K562 (cell line): ENCODE measurements around the gene RDH5. TPM values are rescaled to one million over a fixed set of nuclear protein-coding genes. Genes with fewer than 3 reads are reported as not detected.

Experiments
- ARHGAP35 ChIP-seq: fragments of 450-650 bp; IDR thresholded peaks from 2 replicates; pipeline ENCODE4 v1.6.1; 2018; ENCODE audit not compliant: partially characterized antibody
- ATF6 ChIP-seq: sonication (generic); formaldehyde crosslinking; IDR thresholded peaks from 2 replicates; pipeline ENCODE4 v1.4.0; 2020; ENCODE audit warnings: mild to moderate bottlenecking, missing genetic modification reagents
- CHAMP1 ChIP-seq: fragments of 450-650 bp; IDR thresholded peaks from 2 replicates; pipeline ENCODE4 v1.6.1; 2016; ENCODE audit warnings: mild to moderate bottlenecking
- DNMT1 ChIP-seq: fragments of 450-650 bp; IDR thresholded peaks from 2 replicates; pipeline ENCODE4 v1.6.1; 2016; ENCODE audit warnings: antibody characterized with exemption, mild to moderate bottlenecking
- E4F1 ChIP-seq: fragments of 250-450 bp; sonication (Bioruptor Pico); IDR thresholded peaks from 2 replicates; pipeline ENCODE4 v1.5.0; 2021; ENCODE audit warnings: mild to moderate bottlenecking, borderline replicate concordance
- ETV5 ChIP-seq: sonication (generic); formaldehyde crosslinking; IDR thresholded peaks from 2 replicates; pipeline ENCODE4 v1.4.0; 2020; ENCODE audit warnings: low read depth, mild to moderate bottlenecking, missing genetic modification reagents
- MAFG ChIP-seq: fragments of 450-650 bp; conservative IDR thresholded peaks from 2 replicates; pipeline ENCODE4 v1.6.1; 2016; ENCODE audit warnings: missing genetic modification characterization, missing compliant biosample characterization
- MNT ChIP-seq, 2 experiments: fragments of 450-650 bp; conservative IDR thresholded peaks; 2 replicates each; pipeline ENCODE4 v1.6.1; 2017; ENCODE audit warnings: mild to moderate bottlenecking in 2 of 2, moderate library complexity in 2 of 2
- NCOA4 ChIP-seq: fragments of 450-650 bp; IDR thresholded peaks from 2 replicates; pipeline ENCODE4 v1.6.1; 2018; ENCODE audit warnings: mild to moderate bottlenecking; ENCODE audit not compliant: partially characterized antibody
- RHOXF2B ChIP-seq: fragments of 250-450 bp; sonication (Bioruptor Pico); conservative IDR thresholded peaks from 2 replicates; pipeline ENCODE4 v1.5.1; 2021
- SMAD2 ChIP-seq: fragments of 150-350 bp; IDR thresholded peaks from 2 replicates; pipeline ENCODE4 v1.6.1; 2014; ENCODE audit warnings: low read depth, mild to moderate bottlenecking, low read length
- TARDBP ChIP-seq: fragments of 450-650 bp; IDR thresholded peaks from 2 replicates; pipeline ENCODE4 v1.6.1; 2016
- TEAD1 ChIP-seq, 2 experiments: fragments of 450-650 bp in 1 of 2; sonication (generic) in 1 of 2; formaldehyde crosslinking; IDR thresholded peaks; 2 replicates each; pipeline versions ENCODE4 v1.4.0 to v1.8.0; 2020 to 2022; ENCODE audit warnings: mild to moderate bottlenecking in 2 of 2, missing genetic modification reagents in 1 of 2
- ZBTB43 ChIP-seq: sonication (generic); formaldehyde crosslinking; IDR thresholded peaks from 2 replicates; pipeline ENCODE4 v1.8.0; 2023; ENCODE audit warnings: mild to moderate bottlenecking, missing genetic modification reagents
- ZNF212 ChIP-seq: fragments of 450-650 bp; formaldehyde crosslinking; IDR thresholded peaks from 2 replicates; pipeline ENCODE4 v1.4.0; 2020; ENCODE audit warnings: mild to moderate bottlenecking
- ZNF436 ChIP-seq: fragments of 250-450, 450-650 bp; sonication (Bioruptor Pico); formaldehyde crosslinking; IDR thresholded peaks from 2 replicates; pipeline ENCODE4 v1.7.0; 2020; ENCODE audit warnings: mild to moderate bottlenecking
- polyA plus RNA-seq, 8 experiments: library from polyadenylated mRNA; depleted of rRNA in 4 of 8; stranded (reverse) in 5 of 8; unstranded in 3 of 8; fragments of >200 nt; fragmentation: Nextera tagmentation in 2 of 8; fragmentation: Illumina TruSeq in 1 of 8; extraction: Ambion mirVana in 2 of 8; extraction: Trizol in 1 of 8; gene quantifications; 2 replicates each; pipeline versions ENCODE4 v1.2.1 to v1.2.3, GENCODE V29; 2011 to 2014; ENCODE audit warnings: inconsistent platforms in 1 of 8, missing spikeins in 1 of 8
- total RNA-seq, 7 experiments: library from RNA; depleted of rRNA in 6 of 7; stranded (reverse); fragments of >200 nt in 6 of 7; fragmentation: Illumina TruSeq in 2 of 7; extraction: Trizol in 2 of 7; gene quantifications; 2 replicates each; pipeline versions ENCODE4 v1.2.1 to v1.2.3, GENCODE V29; 2011 to 2021; ENCODE audit warnings: low replicate concordance in 1 of 7

RDH5 gene
- total and polyA plus RNA-seq, 9 of the 15 experiments (the other 6 are each of a cell fraction or from before 2014, with no cell fraction given), result 0.28 to 2.0 (median 1.1) TPM; not detected in 1

GRCh38 chr12:55728939-55729818 lies 9.0 kb downstream of the RDH5 start, which contains the start of gene CD63 (continued):
- TF ChIP-seq MNT (conservative IDR thresholded peaks at IDR 0.05) (peak; percentile 99 to 100), ZBTB43 (no peak), RHOXF2B (CRISPR knock-in tag) (no peak), SMAD2 (no peak), E4F1 (CRISPR knock-in tag) (no peak), MAFG (no peak), DNMT1 (no peak), CHAMP1 (no peak), ARHGAP35 (no peak), ZNF212 (no peak), ZNF436 (CRISPR knock-in tag) (no peak), ETV5 (CRISPR knock-in tag) (peak; percentile 57), TARDBP (peak; percentile 67; the same call in 1 of the 2 replicates), ATF6 (no peak), TEAD1 (CRISPR knock-in tag; IDR thresholded peaks at IDR 0.05) (peak in 1 of 2 experiments; percentile 59; a peak in 2 of 4 replicates), NCOA4 (no peak)
